Neural progenitor cell (in vitro differentiated cells): ENCODE measurements around the gene INTS4.

Experiments
- EZH2 ChIP-seq: fragments of 200-600 bp; sonication (generic); IDR thresholded peaks from 2 replicates; pipeline ENCODE4 v1.6.1; 2017; ENCODE audit warnings: antibody characterized with exemption, mild to moderate bottlenecking, moderate library complexity
- TF ChIP-seq, protein P1 (sequence below): fragments of 200-600 bp; sonication (generic); IDR thresholded peaks from 2 replicates; pipeline ENCODE4 v1.5.1; 2017; ENCODE audit warnings: antibody characterized with exemption, mild to moderate bottlenecking

DNA sequence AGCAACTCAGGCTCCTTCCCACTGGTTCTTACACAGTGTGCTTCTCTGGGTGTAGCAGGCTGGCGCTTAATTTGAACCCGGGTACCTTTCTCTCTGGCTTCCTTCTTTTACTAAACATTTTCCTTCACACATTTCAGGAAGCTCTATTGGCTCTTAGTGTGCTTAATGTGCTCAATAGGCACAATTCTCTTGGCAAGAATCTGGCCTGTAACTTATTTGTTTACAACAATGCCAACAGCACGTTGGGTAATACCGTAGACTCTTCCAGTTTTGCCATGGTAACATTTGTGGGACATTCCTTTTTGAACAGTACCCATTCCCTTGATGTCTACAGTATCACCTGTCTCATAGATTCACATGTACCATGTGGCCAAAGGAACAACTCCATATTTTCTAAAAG lies 125.7 kb downstream of the INTS4 start:
- TF ChIP-seq, protein P1, sequence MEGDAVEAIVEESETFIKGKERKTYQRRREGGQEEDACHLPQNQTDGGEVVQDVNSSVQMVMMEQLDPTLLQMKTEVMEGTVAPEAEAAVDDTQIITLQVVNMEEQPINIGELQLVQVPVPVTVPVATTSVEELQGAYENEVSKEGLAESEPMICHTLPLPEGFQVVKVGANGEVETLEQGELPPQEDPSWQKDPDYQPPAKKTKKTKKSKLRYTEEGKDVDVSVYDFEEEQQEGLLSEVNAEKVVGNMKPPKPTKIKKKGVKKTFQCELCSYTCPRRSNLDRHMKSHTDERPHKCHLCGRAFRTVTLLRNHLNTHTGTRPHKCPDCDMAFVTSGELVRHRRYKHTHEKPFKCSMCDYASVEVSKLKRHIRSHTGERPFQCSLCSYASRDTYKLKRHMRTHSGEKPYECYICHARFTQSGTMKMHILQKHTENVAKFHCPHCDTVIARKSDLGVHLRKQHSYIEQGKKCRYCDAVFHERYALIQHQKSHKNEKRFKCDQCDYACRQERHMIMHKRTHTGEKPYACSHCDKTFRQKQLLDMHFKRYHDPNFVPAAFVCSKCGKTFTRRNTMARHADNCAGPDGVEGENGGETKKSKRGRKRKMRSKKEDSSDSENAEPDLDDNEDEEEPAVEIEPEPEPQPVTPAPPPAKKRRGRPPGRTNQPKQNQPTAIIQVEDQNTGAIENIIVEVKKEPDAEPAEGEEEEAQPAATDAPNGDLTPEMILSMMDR, result no peak
- no peak for TF ChIP-seq EZH2
